NB4 (cell line): ENCODE results near the gene MIA2.
A peak's percentile ranks its signal among the peaks of the same experiment; 100 is the strongest.

Source experiments
- DNase-seq: peaks from one replicate; pipeline ENCODE4 v3.0.0; 2010; ENCODE audit warnings: low read depth
- H3K4me3 ChIP-seq: one replicate; pipeline ENCODE4 v1.5.1; 2011; ENCODE audit warnings: mild to moderate bottlenecking, low read depth, low read length, moderate library complexity
- MYC ChIP-seq: IDR thresholded peaks from 2 replicates; pipeline ENCODE4 v1.6.1; 2011; ENCODE audit warnings: low read depth, low read length
- POLR2A ChIP-seq: IDR thresholded peaks from 2 replicates; pipeline ENCODE4 v1.6.1; 2011; ENCODE audit warnings: mild to moderate bottlenecking; ENCODE audit not compliant: insufficient read length; ENCODE audit errors: extremely low read depth
- TF ChIP-seq, protein P1 (sequence below): IDR thresholded peaks from 2 replicates; pipeline ENCODE4 v1.6.1; 2011; ENCODE audit warnings: low read depth, low read length
- TF ChIP-seq, protein P2 (sequence below): IDR thresholded peaks from one replicate; pipeline ENCODE4 v1.5.1; 2012; ENCODE audit warnings: low read depth, low read length

MIA2 gene

GRCh38 chr14:39430762-39431415 lies 197.2 kb downstream of the MIA2 start:
- peak overlapping the region; percentile 85 for H3K4me3 ChIP-seq
- TF ChIP-seq, protein P1, sequence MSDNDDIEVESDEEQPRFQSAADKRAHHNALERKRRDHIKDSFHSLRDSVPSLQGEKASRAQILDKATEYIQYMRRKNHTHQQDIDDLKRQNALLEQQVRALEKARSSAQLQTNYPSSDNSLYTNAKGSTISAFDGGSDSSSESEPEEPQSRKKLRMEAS, result no peak
- TF ChIP-seq POLR2A, result no peak
- TF ChIP-seq MYC, result no peak
- TF ChIP-seq, protein P2, sequence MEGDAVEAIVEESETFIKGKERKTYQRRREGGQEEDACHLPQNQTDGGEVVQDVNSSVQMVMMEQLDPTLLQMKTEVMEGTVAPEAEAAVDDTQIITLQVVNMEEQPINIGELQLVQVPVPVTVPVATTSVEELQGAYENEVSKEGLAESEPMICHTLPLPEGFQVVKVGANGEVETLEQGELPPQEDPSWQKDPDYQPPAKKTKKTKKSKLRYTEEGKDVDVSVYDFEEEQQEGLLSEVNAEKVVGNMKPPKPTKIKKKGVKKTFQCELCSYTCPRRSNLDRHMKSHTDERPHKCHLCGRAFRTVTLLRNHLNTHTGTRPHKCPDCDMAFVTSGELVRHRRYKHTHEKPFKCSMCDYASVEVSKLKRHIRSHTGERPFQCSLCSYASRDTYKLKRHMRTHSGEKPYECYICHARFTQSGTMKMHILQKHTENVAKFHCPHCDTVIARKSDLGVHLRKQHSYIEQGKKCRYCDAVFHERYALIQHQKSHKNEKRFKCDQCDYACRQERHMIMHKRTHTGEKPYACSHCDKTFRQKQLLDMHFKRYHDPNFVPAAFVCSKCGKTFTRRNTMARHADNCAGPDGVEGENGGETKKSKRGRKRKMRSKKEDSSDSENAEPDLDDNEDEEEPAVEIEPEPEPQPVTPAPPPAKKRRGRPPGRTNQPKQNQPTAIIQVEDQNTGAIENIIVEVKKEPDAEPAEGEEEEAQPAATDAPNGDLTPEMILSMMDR, result no peak
- peak; percentile 69 for DNase-seq

GRCh38 chr14:39431416-39432178 lies 197.9 kb downstream of the MIA2 start:
- peak; percentile 68 for DNase-seq
- peak overlapping the region; percentile 85 for H3K4me3 ChIP-seq
- TF ChIP-seq, protein P1, result peak; percentile 42; the same call in 1 of the 2 replicates
- TF ChIP-seq, protein P2, result no peak
- TF ChIP-seq MYC (no peak), POLR2A (peak; percentile 50)

GRCh38 chr14:39432179-39432618 lies 198.5 kb downstream of the MIA2 start, which contains the start of gene FBXO33:
FBXO33 (minus strand) TSS chr14:39432433; CDS start chr14:39432162, 271 bp downstream.
- H3K4me3 ChIP-seq, result peak within 1 kb of the TSS; percentile 85
- DNase-seq, result peak; percentile 96
- TF ChIP-seq POLR2A (no peak), MYC (no peak)
- TF ChIP-seq, protein P1, result peak; percentile 67
- TF ChIP-seq, protein P2, result no peak

DNA sequence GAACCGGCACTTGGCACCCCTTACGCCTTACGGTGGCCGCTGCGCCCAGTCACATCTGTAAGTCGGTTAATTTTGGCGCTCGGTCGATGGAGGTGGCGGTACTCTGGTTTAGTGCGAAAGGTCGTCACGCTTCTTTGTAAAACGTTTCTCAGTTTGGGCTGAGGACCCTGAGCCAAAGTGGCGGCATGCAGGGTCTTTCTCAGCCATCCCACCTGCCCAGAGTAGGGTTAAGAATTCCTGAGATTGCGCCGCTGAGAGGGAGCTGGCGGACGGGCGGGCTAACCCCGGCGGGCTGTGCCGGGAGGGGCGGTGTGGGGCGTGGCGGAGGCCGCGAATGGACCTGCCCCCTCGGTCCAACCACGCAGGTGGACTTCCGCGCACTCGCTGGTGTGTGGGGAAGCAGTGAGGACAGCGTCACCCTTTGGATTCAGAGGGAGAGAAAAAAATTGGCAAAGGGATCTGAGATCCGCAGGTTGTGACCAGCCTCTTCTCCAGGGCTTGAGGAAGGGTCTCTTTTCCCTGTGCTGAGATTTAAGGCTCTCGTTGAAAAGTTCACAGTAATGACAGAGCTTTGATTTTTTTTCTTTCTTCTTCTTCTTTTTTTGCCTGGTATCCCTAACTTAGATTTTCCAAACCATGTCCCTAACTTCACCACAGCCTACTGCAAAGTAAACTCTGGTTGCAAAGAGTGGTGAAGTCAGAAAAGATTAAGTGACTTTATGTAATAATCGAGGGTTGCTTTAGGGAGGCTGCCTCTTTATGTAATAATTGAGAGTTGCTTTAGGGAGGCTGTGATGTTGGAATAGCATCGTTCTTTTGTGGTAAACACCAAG lies 199.1 kb downstream of the MIA2 start:
- TF ChIP-seq, protein P1, result no peak
- TF ChIP-seq MYC, result peak; percentile 31; the same call in 1 of the 2 replicates
- peak overlapping the region; percentile 73 for H3K4me3 ChIP-seq
- peak; percentile 77 for DNase-seq

- DNase-seq, result no peak
- peak overlapping the region; percentile 73 for H3K4me3 ChIP-seq
- TF ChIP-seq, protein P1, result no peak
- TF ChIP-seq MYC (no peak), POLR2A (no peak)
- TF ChIP-seq, protein P2, result no peak
These were observed 199.7 kb downstream of the MIA2 start for GRCh38 chr14:39433452-39433813.

- no peak overlapping the region for H3K4me3 ChIP-seq
- DNase-seq, result no peak
- TF ChIP-seq, protein P1, result no peak
These were observed 200.7 kb downstream of the MIA2 start for GRCh38 chr14:39434401-39434800.
